PFSK-1 (cell line): ENCODE measurements around the gene AMBRA1.

Experiments
- FOXP2 ChIP-seq: optimal IDR thresholded peaks from 2 replicates; pipeline ENCODE3; 2011; ENCODE audit warnings: borderline replicate concordance, control low read depth, inconsistent platforms; ENCODE audit not compliant: insufficient read depth; ENCODE audit errors: extremely low read length, extremely low read depth
- POLR2AphosphoS5 ChIP-seq: IDR thresholded peaks from 2 replicates; pipeline ENCODE4 v1.6.1; 2012; ENCODE audit warnings: low read depth, mild to moderate bottlenecking, control low read depth, low read length, moderate library complexity
- SIN3A ChIP-seq: IDR thresholded peaks from 2 replicates; pipeline ENCODE4 v1.6.1; 2012; ENCODE audit warnings: mild to moderate bottlenecking, low read length, moderate library complexity, borderline replicate concordance; ENCODE audit not compliant: insufficient read depth
- TAF1 ChIP-seq: IDR thresholded peaks from 2 replicates; pipeline ENCODE4 v1.6.1; 2012; ENCODE audit warnings: low read length, control low read depth, borderline replicate concordance; ENCODE audit not compliant: insufficient read depth
- TF ChIP-seq, protein P1 (sequence below), 2 experiments: IDR thresholded peaks; 2 replicates each; pipeline versions ENCODE4 v1.6.1 to v1.8.0; 2011 to 2012; ENCODE audit warnings: low read depth in 2 of 2, low read length in 2 of 2, control low read depth in 1 of 2, inconsistent platforms in 1 of 2, mild to moderate bottlenecking in 1 of 2, moderate library complexity in 1 of 2; ENCODE audit not compliant: insufficient read depth in 1 of 2

Gene AMBRA1

GRCh38 chr11:46588915-46589314 is 4.9 kb downstream of the AMBRA1 start:
- TF ChIP-seq SIN3A (no peak), TAF1 (no peak), POLR2AphosphoS5 (no peak), FOXP2 (no peak)

- TF ChIP-seq SIN3A (no peak), POLR2AphosphoS5 (no peak), TAF1 (no peak), FOXP2 (no peak)
- TF ChIP-seq, protein P1, sequence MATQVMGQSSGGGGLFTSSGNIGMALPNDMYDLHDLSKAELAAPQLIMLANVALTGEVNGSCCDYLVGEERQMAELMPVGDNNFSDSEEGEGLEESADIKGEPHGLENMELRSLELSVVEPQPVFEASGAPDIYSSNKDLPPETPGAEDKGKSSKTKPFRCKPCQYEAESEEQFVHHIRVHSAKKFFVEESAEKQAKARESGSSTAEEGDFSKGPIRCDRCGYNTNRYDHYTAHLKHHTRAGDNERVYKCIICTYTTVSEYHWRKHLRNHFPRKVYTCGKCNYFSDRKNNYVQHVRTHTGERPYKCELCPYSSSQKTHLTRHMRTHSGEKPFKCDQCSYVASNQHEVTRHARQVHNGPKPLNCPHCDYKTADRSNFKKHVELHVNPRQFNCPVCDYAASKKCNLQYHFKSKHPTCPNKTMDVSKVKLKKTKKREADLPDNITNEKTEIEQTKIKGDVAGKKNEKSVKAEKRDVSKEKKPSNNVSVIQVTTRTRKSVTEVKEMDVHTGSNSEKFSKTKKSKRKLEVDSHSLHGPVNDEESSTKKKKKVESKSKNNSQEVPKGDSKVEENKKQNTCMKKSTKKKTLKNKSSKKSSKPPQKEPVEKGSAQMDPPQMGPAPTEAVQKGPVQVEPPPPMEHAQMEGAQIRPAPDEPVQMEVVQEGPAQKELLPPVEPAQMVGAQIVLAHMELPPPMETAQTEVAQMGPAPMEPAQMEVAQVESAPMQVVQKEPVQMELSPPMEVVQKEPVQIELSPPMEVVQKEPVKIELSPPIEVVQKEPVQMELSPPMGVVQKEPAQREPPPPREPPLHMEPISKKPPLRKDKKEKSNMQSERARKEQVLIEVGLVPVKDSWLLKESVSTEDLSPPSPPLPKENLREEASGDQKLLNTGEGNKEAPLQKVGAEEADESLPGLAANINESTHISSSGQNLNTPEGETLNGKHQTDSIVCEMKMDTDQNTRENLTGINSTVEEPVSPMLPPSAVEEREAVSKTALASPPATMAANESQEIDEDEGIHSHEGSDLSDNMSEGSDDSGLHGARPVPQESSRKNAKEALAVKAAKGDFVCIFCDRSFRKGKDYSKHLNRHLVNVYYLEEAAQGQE (IDR thresholded peaks at IDR 0.05; ENCODE audit: insufficient read depth in 1 of 2, low read depth in 2 of 2, low read length in 2 of 2), result no peak
Observed at GRCh38 chr11:46588131-46588530, 5.7 kb downstream of the AMBRA1 start.

GRCh38 chr11:46582588-46582987 is 11.2 kb downstream of the AMBRA1 start:
- TF ChIP-seq, protein P1 (IDR thresholded peaks at IDR 0.05; ENCODE audit: insufficient read depth in 1 of 2, low read depth in 2 of 2, low read length in 2 of 2), result no peak
- TF ChIP-seq SIN3A (no peak), TAF1 (no peak), POLR2AphosphoS5 (no peak), FOXP2 (no peak)

GRCh38 chr11:46577058-46577457 is 16.8 kb downstream of the AMBRA1 start:
- TF ChIP-seq SIN3A (no peak), TAF1 (no peak), FOXP2 (no peak), POLR2AphosphoS5 (no peak)
- TF ChIP-seq, protein P1 (IDR thresholded peaks at IDR 0.05; ENCODE audit: insufficient read depth in 1 of 2, low read depth in 2 of 2, low read length in 2 of 2), result no peak

DNA sequence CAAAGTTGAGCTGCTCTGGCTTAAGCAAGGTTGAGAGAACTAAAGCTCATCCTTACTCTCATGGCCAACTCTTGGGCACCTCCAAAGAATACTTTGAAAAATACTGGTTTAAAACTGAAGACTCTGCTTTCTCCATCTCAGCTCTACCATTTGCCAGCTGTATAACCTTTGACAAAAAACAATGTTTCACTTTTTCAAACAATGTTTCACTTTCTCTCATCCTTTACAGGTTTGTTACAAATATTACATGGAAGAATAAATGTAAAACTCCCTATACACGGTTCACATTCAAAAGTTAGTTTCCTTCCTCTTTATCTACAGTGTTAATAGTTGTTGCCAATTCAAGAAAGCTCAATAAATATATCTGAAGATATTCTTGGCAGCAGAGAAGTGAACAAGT is 19.2 kb downstream of the AMBRA1 start:
- TF ChIP-seq FOXP2 (no peak), TAF1 (no peak), SIN3A (no peak), POLR2AphosphoS5 (no peak)
- TF ChIP-seq, protein P1 (IDR thresholded peaks at IDR 0.05; ENCODE audit: insufficient read depth in 1 of 2, low read depth in 2 of 2, low read length in 2 of 2), result no peak
